Activated naive CD4-positive, alpha-beta T cell (primary cell): Measurements from ENCODE around the gene ZNF181.

Experiments used
- DNase-seq, 4 experiments: peaks; one replicate each; lab custom pipeline; 2025; lab: John Stamatoyannopoulos, UW

The ZNF181 gene

DNA sequence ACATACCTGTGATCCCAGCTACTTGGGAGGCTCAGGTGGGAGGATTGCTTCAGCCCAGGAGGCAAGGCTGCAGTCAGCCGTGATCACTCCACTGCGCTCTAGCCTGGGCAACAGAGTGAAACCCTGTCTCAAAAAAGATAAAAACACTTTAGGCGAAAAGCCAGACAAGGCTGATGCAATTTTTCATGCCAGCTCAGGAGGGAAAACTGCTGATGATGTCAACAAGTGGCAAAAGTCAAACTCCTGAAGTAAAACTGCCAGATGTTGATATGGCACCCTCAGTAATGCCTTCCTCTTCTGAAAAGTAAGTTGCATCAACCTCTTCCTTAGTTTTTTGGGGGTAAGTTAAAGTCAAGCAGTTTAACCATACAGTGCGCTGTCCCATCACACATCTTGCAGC is 23.4 kb downstream of the ZNF181 start:
- no peak for DNase-seq

DNA sequence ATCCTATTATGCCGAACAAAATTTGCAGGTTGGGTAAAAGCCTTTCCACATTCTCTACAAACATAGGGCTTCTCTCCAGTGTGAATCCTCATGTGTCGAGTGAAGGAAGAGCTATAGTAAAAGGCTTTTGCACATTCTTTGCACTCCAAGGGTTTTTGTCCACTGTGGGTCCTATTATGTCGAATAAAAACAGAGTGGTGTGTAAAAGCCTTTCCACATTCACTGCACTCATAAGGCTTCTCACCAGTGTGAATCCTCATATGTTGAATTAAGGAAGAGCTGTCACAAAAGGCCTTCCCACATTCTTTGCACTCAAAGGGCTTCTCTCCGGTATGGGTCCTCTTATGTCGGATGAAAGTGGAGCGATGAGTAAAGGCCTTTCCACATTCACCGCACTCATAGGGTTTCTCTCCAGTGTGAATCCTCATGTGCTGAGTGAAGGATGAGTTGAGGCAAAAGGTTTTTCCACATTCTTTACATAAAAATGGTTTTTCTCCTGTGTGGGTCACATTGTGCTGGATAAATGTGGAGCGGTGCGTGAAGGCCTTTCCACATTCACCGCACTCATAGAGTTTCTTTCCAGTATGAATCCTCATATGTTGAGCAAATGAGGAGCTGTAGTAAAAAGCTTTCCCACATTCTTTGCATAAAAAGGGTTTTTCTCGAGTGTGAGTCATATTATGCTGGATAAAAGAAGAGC is 25.3 kb downstream of the ZNF181 start:
- no peak for DNase-seq

DNA sequence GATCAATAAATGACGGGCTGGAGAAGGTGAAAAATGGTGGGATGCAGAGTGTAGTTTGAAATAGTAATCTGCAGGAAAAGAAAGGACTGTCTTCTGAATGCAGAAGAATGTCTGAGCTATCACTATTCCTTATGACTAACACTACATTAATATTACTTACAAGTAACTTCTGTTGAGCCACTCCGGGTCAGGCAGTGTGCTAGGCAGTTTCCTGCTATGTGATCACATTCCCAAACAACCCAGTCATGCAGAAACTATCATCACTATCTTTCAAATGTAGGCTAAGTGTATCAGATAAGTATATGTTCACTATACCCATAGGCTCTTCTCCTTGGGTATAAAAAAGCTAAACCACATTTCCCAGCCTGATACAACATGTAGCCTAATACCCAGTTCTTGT is 32.3 kb downstream of the ZNF181 start:
- DNase-seq: no peak

DNA sequence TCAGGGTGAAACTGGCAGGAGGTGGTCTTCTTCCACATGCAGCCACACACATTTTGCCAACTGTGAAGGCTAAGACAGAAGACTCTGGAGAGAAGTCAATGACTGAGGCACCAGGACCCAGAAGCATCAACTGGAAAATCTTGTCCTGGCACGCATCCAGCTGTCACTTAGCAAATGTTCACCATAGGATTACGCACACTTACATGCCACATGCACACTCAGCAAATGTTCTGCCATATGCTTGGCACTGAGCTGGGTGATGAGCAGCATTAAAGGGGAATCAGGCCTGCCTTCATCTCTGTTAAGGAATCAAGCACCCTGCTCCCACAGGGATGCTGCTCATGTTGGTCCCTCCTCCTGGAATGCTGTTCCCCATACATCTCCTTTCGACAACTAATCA is 33.9 kb downstream of the ZNF181 start:
- DNase-seq: no peak

DNA sequence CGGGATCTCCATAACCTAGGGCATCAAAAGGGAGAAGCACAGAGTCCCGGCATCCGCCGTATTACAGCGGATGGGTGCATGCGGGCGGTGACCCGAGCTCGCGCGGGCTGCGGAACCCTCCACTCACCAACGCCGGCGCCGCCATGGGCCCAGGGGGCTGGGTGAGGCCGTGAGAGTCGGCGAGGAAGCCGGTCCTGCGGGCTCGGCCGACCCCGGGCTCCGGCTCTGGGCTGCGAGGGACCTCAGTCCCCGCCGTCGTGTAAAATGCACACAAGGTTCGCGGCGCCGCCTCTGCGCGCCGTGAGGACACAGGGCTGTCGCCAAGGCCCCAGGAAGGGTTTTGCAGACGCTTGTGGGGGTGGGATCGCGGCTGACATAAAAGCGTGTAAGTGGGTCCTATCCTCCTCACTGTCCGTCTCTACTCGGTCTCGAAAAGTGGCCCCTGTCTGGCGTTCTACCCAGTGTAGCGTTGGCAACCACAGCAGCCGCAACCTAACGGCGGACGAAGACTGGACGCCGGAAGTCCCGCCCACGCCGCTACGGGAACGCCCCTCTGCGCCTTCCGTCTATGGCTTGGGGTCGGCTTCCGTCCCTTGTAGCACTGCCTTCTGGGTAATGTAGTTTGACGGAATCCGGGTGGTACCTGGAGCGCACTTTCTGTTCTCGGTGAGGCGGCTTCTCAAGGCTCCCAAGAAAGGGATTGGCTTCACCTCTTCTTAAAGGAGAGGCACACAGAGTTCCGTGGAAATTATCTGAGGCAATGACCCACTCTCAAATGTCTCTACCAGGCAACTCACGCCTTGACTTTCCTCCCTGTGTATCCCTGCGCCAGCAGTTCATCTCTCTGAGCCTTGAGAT is 38.9 kb downstream of the ZNF181 start, which contains the start of gene ZNF599:
ZNF599 (minus strand) TSS at position 519 of the 858 bp plus-strand sequence; CDS start at position 145, 374 bp downstream.
- DNase-seq: peak; percentile 72 to 84 (median 76)

DNA sequence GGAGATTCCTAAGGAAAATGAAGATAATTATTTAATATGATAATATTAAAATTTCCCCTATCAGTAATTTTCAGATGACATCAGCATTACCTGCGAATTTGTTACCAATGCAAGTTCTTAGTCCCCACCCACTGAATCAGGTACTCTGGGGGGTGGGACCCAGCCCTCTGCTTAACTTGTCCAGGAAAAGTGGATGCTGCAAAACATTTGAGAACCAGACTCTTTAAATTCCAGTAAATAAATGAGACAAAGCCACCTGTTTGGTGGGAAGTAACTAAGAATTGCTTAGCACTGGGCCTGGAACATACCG is 39.5 kb downstream of the ZNF181 start:
- DNase-seq: no peak

DNA sequence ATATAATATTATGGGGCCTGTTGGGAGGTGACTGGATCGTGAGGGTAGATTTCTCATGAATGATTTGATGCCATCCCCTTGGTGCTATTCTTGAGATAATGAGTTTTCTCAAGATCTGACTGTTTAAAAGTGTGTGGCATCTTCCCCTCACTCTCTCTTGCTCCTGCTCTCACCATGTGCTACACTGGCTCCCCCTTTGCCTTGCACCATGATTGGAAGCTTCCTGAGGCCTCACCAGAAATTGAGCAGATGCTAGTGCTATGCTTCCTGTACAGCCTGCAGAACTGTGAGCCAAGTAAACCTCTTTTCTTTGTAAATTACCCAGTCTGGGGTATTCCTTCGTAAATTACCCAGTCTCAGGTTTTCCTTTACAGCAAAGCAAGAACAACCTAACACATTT is 40.8 kb downstream of the ZNF181 start:
- no peak for DNase-seq

DNA sequence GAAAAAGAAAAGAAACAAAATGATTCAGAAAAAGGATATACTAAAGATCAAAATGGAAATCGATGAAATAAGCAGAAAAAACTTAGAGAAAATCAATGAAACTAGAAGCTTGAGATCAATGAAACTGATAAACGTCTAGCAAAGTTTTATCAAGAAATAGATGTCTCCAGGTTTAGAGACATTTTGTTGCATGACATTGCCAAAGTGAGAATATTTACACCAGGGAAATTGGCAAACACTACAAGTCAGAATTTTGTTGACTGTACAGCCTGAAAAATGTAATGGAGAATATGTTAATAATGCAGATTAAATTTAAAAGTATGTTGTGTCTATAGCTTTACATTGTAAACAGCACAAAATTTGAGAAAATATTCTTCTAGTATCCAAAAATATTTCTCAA is 44.3 kb downstream of the ZNF181 start:
- DNase-seq: no peak

DNA sequence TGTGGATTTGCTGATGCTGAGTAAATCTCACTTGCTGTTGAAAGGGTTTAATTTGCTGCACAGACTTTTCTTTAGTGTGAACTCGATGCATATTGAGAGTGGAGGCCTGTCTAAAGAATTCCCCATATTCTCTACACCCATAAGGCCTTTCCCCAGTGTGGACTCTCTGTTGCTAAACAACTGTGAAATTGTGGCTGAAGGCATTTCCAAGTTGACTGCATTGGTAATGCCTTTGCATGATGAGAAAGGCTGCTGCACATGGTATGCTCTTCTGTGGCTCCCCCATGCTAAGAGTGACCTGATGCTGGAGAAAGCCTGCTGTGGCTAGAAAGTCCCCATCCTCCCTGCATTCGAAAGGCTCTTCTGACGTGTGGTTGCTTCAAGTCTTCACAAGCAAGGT is 45.6 kb downstream of the ZNF181 start:
- no peak for DNase-seq

DNA sequence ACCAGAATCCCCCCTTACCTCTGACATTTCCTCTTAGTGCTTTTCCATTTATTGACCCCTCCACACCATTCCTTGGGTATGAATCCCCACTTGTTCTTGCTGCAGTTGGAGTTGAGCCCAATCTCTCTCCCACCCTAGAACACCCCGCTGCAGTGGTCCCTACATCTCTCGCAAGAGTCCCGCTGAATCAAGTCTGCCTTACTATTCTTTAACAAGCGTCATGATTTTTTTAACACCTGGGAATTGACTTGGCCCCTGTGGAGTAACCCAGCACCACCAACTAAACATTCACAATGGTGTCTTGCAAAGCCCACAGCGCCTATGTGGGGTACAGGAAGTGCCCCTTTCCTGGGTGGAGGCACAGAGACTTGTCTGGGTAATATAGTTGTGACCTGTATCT is 52.2 kb downstream of the ZNF181 start:
- DNase-seq: no peak

DNA sequence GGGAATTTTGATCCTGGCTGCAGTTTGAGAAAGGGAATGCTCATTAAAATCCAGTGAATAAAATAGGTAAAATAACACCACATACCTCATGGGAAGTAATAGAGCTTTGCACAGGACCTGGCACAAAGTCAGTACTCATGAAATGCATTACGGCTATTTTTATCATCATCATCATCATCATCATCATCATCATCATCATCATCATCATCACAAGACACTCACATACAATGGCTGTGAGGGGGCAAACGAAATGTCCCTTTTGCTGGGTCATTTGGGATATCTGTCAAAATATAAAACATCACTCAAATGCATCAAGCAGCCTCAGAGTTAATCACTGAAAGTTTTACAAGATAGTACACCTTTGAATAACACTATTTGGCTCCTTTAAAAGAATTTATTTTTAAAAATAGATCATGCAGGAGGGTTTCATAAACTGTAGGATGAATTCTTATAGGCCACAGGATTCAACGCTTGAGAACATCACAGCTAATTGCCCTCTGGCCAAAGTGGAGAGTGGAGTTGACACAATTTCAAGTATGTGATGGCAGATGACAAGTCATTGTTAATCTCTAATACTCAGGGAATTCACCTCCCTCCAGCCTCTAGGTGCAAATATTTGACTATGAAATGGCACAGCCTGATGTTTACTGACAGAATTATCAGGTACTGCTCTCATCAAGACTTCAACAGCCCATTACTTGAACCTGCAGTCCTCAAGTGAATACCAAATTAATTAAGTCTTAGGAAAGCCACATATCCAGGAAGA is 53.2 kb downstream of the ZNF181 start:
- no peak for DNase-seq

DNA sequence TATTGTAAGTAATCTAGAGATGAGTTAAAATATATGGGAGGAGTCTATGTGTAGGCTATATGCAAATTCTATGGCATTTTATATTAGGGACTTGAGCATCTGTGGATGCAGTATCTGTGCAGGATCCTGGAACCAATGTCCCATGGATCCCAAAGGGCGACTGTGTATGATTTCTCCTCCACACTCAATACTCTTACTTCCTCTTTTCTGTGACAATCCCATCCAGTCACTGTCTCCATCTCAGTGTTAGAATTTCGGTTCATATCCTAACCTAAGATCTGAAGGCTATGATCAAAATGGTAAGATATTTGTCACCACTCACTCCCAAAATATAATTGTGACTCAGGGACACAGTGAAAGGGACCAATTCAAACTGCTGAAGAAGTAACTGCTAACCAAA is 54.0 kb downstream of the ZNF181 start:
- DNase-seq: no peak

DNA sequence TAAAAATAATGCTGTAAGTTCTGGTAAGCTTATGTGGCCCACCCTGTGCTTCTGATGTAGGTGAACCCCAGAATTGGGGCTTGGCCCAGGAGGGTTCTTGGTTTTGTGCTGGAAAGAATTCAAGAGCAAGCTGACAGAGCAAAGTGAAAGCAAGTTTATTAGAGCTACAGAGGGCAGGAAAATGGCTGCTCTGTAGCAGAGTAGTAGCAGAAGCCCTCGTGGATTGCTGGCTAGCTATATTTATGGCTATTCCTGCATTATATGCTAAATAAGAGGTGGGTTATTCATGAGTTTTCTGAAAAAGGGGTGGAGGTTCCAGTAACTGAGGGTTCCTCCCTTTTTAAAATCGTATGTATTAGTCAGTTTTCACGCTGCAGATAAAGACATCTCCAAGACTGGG is 59.5 kb downstream of the ZNF181 start:
- no peak for DNase-seq

DNA sequence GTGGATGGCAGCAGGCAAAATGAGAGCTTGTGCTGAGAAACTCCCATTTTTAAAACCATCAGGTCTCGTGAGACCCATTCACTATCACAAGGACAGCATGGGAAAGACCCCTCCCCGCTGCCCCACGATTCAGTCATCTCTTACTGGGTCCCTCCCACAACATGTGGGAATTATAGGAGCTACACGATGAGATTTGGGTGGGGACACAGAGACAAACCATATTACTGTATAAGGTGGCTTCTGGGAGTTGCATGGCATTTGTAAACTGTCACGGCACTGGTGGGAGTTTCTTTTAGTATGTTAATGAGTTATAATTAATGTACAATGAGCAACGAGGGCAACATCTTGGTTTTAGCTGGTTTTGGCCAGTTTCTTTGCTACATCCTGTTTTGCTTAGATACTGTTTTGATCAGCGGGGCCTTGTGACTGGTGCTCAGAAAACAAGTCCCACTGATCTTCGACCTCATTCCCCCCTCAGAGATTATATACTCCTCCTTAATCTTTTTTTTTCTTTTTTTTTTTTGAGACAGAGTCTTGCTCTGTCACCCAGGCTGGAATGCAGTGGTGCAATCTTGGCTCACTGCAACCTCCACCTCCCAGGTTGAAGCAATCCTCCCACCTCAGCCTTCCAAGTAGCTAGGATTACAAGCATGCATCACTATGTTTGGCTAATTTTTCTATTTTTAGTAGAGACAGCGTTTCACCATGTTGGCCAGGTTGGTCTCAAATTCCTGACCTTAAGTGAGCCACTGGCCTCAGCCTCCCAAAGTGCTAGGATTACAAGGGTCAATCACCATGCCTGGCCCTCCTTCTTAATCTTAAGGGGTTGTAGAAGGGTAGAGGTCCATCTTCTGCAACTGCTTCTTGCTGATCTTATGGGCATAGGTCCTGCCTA is 60.3 kb downstream of the ZNF181 start:
- DNase-seq: no peak
